Keratinocyte (primary cell): ENCODE measurements around the gene NTF4. TPM values are rescaled to one million over a fixed set of nuclear protein-coding genes. Genes with fewer than 3 reads are reported as not detected.

Experiments
- DNase-seq: peaks from one replicate; pipeline ENCODE4 v3.0.0-alpha.2; 2011; ENCODE audit warnings: low read depth, missing footprints, low spot score
- FAIRE-seq: peaks from 2 replicates; lab custom pipeline; 2011; peaks lifted over from hg19 to GRCh38; lab: Jason Lieb, UNC
- H2AFZ ChIP-seq: 2 replicates; pipeline ENCODE4 v1.6.0; 2012; ENCODE audit warnings: low read length, control low read depth, inconsistent platforms; ENCODE audit not compliant: control insufficient read depth
- H3K27ac ChIP-seq: 2 replicates; pipeline ENCODE4 v1.5.1; 2011; ENCODE audit warnings: low read length; ENCODE audit not compliant: control insufficient read depth, insufficient read depth
- H3K27me3 ChIP-seq: 3 replicates; pipeline ENCODE4 v1.6.0; 2011; ENCODE audit warnings: low read length; ENCODE audit not compliant: control insufficient read depth, insufficient read depth; ENCODE audit errors: extremely low read depth
- H3K36me3 ChIP-seq, 2 experiments: 2 replicates in 1 of 2; 3 replicates in 1 of 2; pipeline ENCODE4 v1.5.1; 2011; ENCODE audit warnings: low read length in 2 of 2, mild to moderate bottlenecking in 1 of 2; ENCODE audit not compliant: control insufficient read depth in 2 of 2, insufficient read depth in 2 of 2; ENCODE audit errors: extremely low read depth in 1 of 2
- H3K4me1 ChIP-seq: 3 replicates; pipeline ENCODE4 v1.5.1; 2011; ENCODE audit warnings: low read length; ENCODE audit not compliant: control insufficient read depth, insufficient read depth; ENCODE audit errors: extremely low read depth
- H3K4me2 ChIP-seq: 3 replicates; pipeline ENCODE4 v1.6.0; 2011; ENCODE audit warnings: low read depth, low read length; ENCODE audit not compliant: control insufficient read depth, insufficient read depth; ENCODE audit errors: extremely low read depth
- H3K4me3 ChIP-seq, 3 experiments: fragments of 200-600 bp in 1 of 3; sonication (generic) in 1 of 3; 2 replicates in 2 of 3; 3 replicates in 1 of 3; pipeline ENCODE4 v1.5.1; 2011 to 2016; ENCODE audit warnings: low read length in 3 of 3, mild to moderate bottlenecking in 3 of 3, control low read depth in 2 of 3, inconsistent platforms in 1 of 3, low read depth in 1 of 3, mixed read lengths in 1 of 3, mixed run types in 1 of 3, moderate library complexity in 1 of 3; ENCODE audit not compliant: control insufficient read depth in 2 of 3, insufficient read depth in 2 of 3; ENCODE audit errors: extremely low read depth in 1 of 3
- H3K79me2 ChIP-seq: 2 replicates; pipeline ENCODE4 v1.6.0; 2012; ENCODE audit warnings: low read length; ENCODE audit not compliant: control insufficient read depth, insufficient read depth
- H3K9ac ChIP-seq: 3 replicates; pipeline ENCODE4 v1.6.0; 2011; ENCODE audit warnings: low read length; ENCODE audit not compliant: control insufficient read depth, insufficient read depth; ENCODE audit errors: extremely low read depth
- H3K9me1 ChIP-seq: 3 replicates; pipeline ENCODE4 v1.6.0; 2011; ENCODE audit warnings: low read length; ENCODE audit not compliant: control insufficient read depth, insufficient read depth; ENCODE audit errors: extremely low read depth
- H3K9me3 ChIP-seq: 2 replicates; pipeline ENCODE4 v1.5.1; 2012; ENCODE audit warnings: low read depth, low read length; ENCODE audit not compliant: control insufficient read depth
- H4K20me1 ChIP-seq: 3 replicates; pipeline ENCODE4 v1.6.0; 2011; ENCODE audit warnings: low read length; ENCODE audit not compliant: control insufficient read depth, insufficient read depth; ENCODE audit errors: extremely low read depth
- EZH2 ChIP-seq: IDR thresholded peaks from one replicate; pipeline ENCODE4 v1.6.1; 2012; ENCODE audit warnings: inconsistent platforms, mild to moderate bottlenecking, low read length, moderate library complexity
- dilution Hi-C: fragments of 300-500 bp; cut with MboI; formaldehyde crosslinking; loops from one replicate; pipeline ENCODE4 v1.7.0; 2020; ENCODE audit warnings: low sequenced_read_pairs; ENCODE audit not compliant: extremely low pct_ligation_motif_present
- polyA plus RNA-seq, 5 experiments: library from polyadenylated mRNA; depleted of rRNA in 3 of 5; stranded (reverse) in 3 of 5; stranded (forward) in 1 of 5; unstranded in 1 of 5; fragments of >200 nt; gene quantifications; 1 replicate in 1 of 5; 2 replicates in 3 of 5; 3 replicates in 1 of 5; pipeline versions ENCODE4 v1.2.1 to v1.2.3, GENCODE V29; 2011 to 2012; ENCODE audit warnings: missing spikeins in 2 of 5, low read depth in 1 of 5, low replicate concordance in 1 of 5
- TF ChIP-seq, protein P1 (sequence below), 3 experiments: IDR thresholded peaks in 1 of 3; conservative IDR thresholded peaks in 1 of 3; optimal IDR thresholded peaks in 1 of 3; 2 replicates in 2 of 3; 3 replicates in 1 of 3; pipeline versions ENCODE3 to v1.5.1; 2011; ENCODE audit warnings: low read length in 3 of 3, mild to moderate bottlenecking in 3 of 3, moderate library complexity in 2 of 3, control low read depth in 1 of 3, inconsistent platforms in 1 of 3; ENCODE audit not compliant: insufficient read depth in 2 of 3; ENCODE audit errors: extremely low read depth in 1 of 3

The NTF4 gene
- polyA plus RNA-seq, 1 donor (not counting 4 experiments of a cell fraction or from before 2014, with no cell fraction given), result 8.3 TPM

DNA sequence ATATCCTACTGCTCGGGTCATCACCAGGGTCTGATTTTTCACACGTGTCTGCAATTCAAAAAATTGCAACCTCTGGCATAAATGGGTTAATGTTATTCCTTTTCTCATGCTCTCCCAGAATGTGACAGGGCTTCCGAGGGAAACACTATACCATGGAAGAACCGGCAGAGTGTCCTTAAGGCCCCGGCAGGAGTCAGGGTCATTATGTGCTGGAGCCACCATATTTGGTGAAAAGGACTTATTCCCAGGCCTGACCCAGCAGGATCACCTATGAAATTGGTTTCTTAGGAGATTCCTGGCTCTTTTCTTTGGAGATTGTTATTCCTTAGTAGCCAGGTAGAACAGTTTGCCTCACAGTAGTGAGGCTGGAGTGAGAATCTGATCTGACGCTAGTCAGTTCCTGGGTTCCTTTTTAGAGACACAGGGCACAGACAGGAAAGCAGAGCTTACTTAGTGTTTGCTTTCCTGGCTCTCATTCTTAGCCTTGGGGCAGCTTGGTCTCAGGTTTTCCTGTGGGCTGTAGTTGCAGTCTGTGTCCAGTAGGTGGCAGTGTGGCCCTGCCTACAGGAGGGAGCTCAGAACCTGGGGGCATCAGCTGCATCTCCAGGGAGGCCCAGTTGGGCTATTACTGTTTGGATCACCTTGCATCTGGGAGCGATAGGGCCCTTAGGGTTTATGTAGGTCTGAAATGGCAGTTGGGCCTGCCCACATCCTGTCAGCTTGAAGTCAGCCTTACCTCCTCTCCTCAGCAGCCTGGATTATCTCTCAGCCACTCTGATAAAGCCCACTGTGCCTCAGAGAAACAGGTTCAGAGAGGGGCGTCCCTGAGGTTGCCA lies 33.1 kb upstream of the NTF4 start:
- Histone ChIP-seq H3K36me3 (peaks cover 38 to 45% of the 10 kb centered on the region in 2 experiments), H3K79me2 (peaks cover 56% of the 10 kb centered on the region), H3K9ac (no peak overlapping the region), H3K9me1 (no peaks in the 10 kb centered on the region), H3K4me3 (no peak overlapping the region), H4K20me1 (peaks cover 24% of the 10 kb centered on the region), H2AFZ (no peak overlapping the region), H3K4me2 (no peak overlapping the region), H3K4me1 (no peaks in the 10 kb centered on the region), H3K27ac (no peak overlapping the region), H3K9me3 (no peaks in the 10 kb centered on the region), H3K27me3 (no peaks in the 10 kb centered on the region)
- FAIRE-seq (peak; percentile 90), DNase-seq (peak; percentile 50)
- dilution Hi-C loops, result no loop called here
- TF ChIP-seq, protein P1, sequence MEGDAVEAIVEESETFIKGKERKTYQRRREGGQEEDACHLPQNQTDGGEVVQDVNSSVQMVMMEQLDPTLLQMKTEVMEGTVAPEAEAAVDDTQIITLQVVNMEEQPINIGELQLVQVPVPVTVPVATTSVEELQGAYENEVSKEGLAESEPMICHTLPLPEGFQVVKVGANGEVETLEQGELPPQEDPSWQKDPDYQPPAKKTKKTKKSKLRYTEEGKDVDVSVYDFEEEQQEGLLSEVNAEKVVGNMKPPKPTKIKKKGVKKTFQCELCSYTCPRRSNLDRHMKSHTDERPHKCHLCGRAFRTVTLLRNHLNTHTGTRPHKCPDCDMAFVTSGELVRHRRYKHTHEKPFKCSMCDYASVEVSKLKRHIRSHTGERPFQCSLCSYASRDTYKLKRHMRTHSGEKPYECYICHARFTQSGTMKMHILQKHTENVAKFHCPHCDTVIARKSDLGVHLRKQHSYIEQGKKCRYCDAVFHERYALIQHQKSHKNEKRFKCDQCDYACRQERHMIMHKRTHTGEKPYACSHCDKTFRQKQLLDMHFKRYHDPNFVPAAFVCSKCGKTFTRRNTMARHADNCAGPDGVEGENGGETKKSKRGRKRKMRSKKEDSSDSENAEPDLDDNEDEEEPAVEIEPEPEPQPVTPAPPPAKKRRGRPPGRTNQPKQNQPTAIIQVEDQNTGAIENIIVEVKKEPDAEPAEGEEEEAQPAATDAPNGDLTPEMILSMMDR (optimal IDR thresholded peaks at IDR 0.05 in 1 of 3, IDR thresholded peaks at IDR 0.05 in 1 of 3, conservative IDR thresholded peaks at IDR 0.05 in 1 of 3; ENCODE audit: extremely low read depth in 1 of 3, insufficient read depth in 2 of 3, low read length in 3 of 3), result peak; percentile 93 to 100 (median 96)
- TF ChIP-seq EZH2, result no peak

DNA sequence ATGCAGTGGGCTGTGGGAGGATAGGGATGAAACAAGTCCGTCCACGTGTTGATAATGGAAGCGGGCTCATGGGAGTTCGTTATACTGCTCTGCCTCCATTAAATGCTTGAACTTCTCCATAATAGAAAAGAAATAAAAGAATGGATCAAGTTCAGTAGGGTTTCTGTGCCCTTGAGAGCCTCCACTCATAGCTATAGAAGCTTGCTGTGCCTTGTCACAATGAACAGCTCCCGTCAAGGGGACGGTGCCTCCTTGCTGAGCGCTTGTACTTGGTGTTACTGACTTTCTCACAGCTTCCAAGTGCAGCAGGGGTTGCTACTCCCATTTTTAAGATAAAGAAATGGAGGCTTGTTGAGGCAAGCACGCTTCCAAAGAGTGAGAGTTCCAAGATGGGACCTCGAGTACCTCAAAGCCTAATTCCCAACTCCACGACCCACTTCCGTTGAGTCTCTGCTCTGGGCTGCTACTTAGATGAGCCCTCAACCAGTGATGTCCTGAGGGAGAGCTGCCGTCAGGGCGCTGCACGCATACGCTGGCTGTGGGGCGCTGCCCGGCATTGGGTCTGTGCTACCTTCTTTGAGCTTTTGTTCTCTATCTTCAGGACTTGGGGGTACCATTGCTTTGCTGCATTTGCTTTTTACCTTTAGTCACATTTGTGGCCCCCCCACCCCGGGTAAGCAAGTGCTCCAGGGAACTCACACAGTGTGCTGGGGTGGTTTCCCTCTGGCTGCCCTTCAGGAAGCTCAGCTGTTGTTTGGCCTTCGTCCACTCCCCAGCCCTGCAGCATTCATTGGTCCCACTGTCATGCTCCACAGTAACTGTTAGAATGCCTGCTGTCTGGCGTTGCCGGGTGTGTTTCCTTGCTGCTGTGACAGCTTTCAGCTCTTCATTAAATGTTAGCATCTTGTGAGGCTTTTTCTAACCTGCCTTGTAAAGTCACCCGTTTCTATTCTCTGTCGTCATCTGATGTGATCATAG lies 30.2 kb upstream of the NTF4 start:
- peaks cover 70% of the 10 kb centered on the region for H3K79me2 ChIP-seq
- no peaks in the 10 kb centered on the region for H3K9me3 ChIP-seq
- H2AFZ ChIP-seq, result no peak overlapping the region
- no peaks in the 10 kb centered on the region for H3K27me3 ChIP-seq
- no peak for DNase-seq
- H3K27ac ChIP-seq, result no peak overlapping the region
- no peak for FAIRE-seq
- H4K20me1 ChIP-seq, result peaks cover 28% of the 10 kb centered on the region
- dilution Hi-C loops, result no loop called here
- TF ChIP-seq, protein P1 (optimal IDR thresholded peaks at IDR 0.05 in 1 of 3, IDR thresholded peaks at IDR 0.05 in 1 of 3, conservative IDR thresholded peaks at IDR 0.05 in 1 of 3; ENCODE audit: extremely low read depth in 1 of 3, insufficient read depth in 2 of 3, low read length in 3 of 3), result no peak
- TF ChIP-seq EZH2, result no peak
- no peaks in the 10 kb centered on the region for H3K9me1 ChIP-seq
- H3K36me3 ChIP-seq, result peaks cover 38 to 58% of the 10 kb centered on the region in 2 experiments
- H3K4me1 ChIP-seq, result no peaks in the 10 kb centered on the region
- no peak overlapping the region for H3K4me3 ChIP-seq
- no peak overlapping the region for H3K9ac ChIP-seq
- H3K4me2 ChIP-seq, result no peak overlapping the region
